Measurements from ENCODE around the gene EXOC4.

Gene EXOC4

GRCh38 chr7:134014935-134015334, 762.1 kb downstream of the EXOC4 start:
- no peak for DNase-seq

- DNase-seq = no peak
Observed at GRCh38 chr7:134016223-134016941, 763.5 kb downstream of the EXOC4 start.

- no peak for DNase-seq
Observed at GRCh38 chr7:134016942-134017303, 764.0 kb downstream of the EXOC4 start.

GRCh38 chr7:134018306-134018705, 765.4 kb downstream of the EXOC4 start:
- DNase-seq = no peak

- no peak for DNase-seq
Observed at GRCh38 chr7:134019251-134019650, 766.4 kb downstream of the EXOC4 start.

GRCh38 chr7:134021836-134022235, 769.0 kb downstream of the EXOC4 start:
- no peak for DNase-seq

GRCh38 chr7:134022286-134022911, 769.5 kb downstream of the EXOC4 start:
- no peak for DNase-seq

- no peak for DNase-seq
Observed at GRCh38 chr7:134024739-134025138, 771.9 kb downstream of the EXOC4 start.

GRCh38 chr7:134028853-134029252, 776.0 kb downstream of the EXOC4 start:
- DNase-seq = no peak

- DNase-seq = no peak
Observed at GRCh38 chr7:134029743-134030142, 776.9 kb downstream of the EXOC4 start.

- DNase-seq = no peak
Observed at GRCh38 chr7:134030460-134030865, 777.6 kb downstream of the EXOC4 start.

- DNase-seq = no peak
Observed at GRCh38 chr7:134031835-134032617, 779.1 kb downstream of the EXOC4 start.

GRCh38 chr7:134034652-134035051, 781.8 kb downstream of the EXOC4 start:
- no peak for DNase-seq

GRCh38 chr7:134037991-134038390, 785.1 kb downstream of the EXOC4 start:
- no peak for DNase-seq

- DNase-seq = no peak
Observed at GRCh38 chr7:134040988-134041387, 788.1 kb downstream of the EXOC4 start.

- DNase-seq = no peak
Observed at GRCh38 chr7:134041477-134041876, 788.6 kb downstream of the EXOC4 start.

- no peak for DNase-seq
Observed at GRCh38 chr7:134042307-134042706, 789.4 kb downstream of the EXOC4 start.

- DNase-seq = no peak
Observed at GRCh38 chr7:134044682-134045081, 791.8 kb downstream of the EXOC4 start.

GRCh38 chr7:134045716-134046115, 792.8 kb downstream of the EXOC4 start:
- DNase-seq = no peak

- no peak for DNase-seq
Observed at GRCh38 chr7:134046594-134047128, 793.8 kb downstream of the EXOC4 start.

GRCh38 chr7:134047675-134048074, 794.8 kb downstream of the EXOC4 start:
- DNase-seq = no peak

- no peak for DNase-seq
Observed at GRCh38 chr7:134048166-134048565, 795.3 kb downstream of the EXOC4 start.

GRCh38 chr7:134051020-134051419, 798.1 kb downstream of the EXOC4 start:
- DNase-seq = no peak

- no peak for DNase-seq
Observed at GRCh38 chr7:134056816-134057215, 803.9 kb downstream of the EXOC4 start.
